Stomach (tissue), 4 donors: ENCODE data around the gene PRICKLE2.

ENCODE experiments used
- POLR2A ChIP-seq, 4 donors: fragments of 450-650 bp; IDR thresholded peaks; one replicate each; pipeline ENCODE4 v1.6.1; 2016; ENCODE audit warnings: antibody characterized with exemption in 4 of 4, control low read depth in 2 of 4, mild to moderate bottlenecking in 1 of 4, moderate library complexity in 1 of 4
- POLR2AphosphoS5 ChIP-seq, 3 donors: sonication (generic); formaldehyde crosslinking; IDR thresholded peaks; one replicate each; pipeline ENCODE4 v1.6.1; 2016; ENCODE audit warnings: antibody characterized with exemption in 3 of 3
- TF ChIP-seq, protein P1 (sequence below), 7 experiments: fragments of 450-650 bp in 4 of 7; fragments of 200-600 bp in 3 of 7; sonication (generic) in 3 of 7; IDR thresholded peaks; one replicate each; pipeline ENCODE4 v1.5.1; 2016 to 2019; ENCODE audit warnings: antibody characterized with exemption in 7 of 7, control low read depth in 2 of 7, mild to moderate bottlenecking in 1 of 7

DNA sequence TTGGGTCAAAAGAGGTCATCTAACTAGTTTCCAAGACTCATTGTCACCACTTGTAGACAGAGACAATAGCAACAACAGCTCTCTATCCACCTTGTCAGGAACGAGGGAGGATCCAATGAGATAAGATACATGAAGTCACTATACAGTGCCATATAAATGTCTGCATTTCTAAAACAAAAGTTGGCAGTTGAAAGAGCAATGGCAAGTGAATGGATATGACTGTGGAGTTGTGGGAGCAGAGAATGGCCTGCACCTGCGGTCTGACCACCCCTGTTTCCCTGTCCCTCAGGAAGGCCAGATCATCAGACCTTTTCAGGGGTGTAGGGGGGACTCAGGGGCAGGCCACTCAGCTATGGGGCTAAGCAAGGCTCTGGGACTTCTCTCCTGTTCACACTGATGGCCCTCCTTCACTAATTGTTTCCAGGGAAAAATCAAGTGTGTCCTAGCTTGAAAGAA is 161.3 kb downstream of the PRICKLE2 start:
- TF ChIP-seq POLR2A (IDR thresholded peaks at IDR 0.05) (no peak), POLR2AphosphoS5 (IDR thresholded peaks at IDR 0.05) (no peak)
- TF ChIP-seq, protein P1, sequence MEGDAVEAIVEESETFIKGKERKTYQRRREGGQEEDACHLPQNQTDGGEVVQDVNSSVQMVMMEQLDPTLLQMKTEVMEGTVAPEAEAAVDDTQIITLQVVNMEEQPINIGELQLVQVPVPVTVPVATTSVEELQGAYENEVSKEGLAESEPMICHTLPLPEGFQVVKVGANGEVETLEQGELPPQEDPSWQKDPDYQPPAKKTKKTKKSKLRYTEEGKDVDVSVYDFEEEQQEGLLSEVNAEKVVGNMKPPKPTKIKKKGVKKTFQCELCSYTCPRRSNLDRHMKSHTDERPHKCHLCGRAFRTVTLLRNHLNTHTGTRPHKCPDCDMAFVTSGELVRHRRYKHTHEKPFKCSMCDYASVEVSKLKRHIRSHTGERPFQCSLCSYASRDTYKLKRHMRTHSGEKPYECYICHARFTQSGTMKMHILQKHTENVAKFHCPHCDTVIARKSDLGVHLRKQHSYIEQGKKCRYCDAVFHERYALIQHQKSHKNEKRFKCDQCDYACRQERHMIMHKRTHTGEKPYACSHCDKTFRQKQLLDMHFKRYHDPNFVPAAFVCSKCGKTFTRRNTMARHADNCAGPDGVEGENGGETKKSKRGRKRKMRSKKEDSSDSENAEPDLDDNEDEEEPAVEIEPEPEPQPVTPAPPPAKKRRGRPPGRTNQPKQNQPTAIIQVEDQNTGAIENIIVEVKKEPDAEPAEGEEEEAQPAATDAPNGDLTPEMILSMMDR (IDR thresholded peaks at IDR 0.05): no peak
